NOMO-1 treated with dmso at 0.1 percent for 144 hours (cell line): Measurements from ENCODE around the gene RRAD.

Experiments used
- DNase-seq: peaks from one replicate; lab custom pipeline; 2025; ENCODE audit not compliant: unreplicated experiment; lab: John Stamatoyannopoulos, UW

The RRAD gene

DNA sequence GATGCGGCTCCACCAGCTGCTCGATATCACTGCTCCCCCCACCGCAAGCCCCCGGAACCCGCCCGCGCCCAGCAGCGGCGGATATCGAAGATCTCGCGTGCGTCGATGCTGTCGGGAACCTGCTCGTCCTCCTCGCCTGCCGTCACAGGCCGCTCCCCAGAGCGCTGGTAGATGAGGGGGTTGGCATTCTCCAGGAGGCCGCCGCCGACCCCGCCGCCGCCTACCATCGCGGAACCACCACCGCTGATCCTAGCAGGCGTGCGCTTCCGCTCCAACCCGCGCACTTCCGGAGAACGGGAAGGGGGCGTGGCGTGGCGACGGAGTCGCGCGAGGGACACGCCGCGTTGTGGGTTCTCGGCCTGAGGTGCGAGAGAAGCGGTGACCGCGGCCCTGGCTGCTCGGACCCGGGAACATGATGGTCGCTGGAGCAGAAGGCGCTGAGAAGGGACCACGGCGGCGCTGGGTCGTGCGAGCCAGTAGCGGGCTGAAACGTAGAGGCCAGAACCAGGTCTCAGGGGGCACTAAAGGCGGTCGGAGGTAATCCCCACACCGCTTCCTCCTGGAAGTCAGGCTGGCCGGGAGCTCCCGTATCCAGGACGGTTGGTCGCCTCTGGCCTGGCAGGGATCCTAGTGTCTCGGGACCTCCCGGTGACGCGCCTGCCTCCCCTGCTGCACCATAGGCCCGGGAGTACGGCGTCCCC, 9.0 kb upstream of the RRAD start, which contains the start of gene CIAO2B:
Gene CIAO2B, minus strand, starts transcription at position 265 of the 701 bp plus-strand sequence. Its CDS starts 38 bp downstream, at position 227.
- peak; percentile 77 for DNase-seq

DNA sequence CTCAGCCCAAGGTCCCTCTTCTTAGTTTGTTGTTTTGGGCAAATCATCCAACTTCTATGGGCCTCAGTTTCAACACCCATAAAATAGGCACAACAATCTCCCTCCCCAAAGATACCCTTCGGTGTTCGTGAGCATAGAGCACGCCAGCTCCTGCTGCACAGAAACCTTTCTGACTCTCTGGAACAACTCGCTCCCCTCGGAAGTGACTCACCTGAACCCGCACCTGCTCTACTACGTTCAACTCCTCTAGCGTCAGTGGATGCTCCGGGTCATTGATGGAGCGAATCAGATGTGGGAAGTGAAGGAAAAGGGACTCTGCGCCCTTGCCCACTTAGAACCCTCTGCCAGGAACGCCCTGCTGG, 8.4 kb upstream of the RRAD start:
- DNase-seq, result no peak

DNA sequence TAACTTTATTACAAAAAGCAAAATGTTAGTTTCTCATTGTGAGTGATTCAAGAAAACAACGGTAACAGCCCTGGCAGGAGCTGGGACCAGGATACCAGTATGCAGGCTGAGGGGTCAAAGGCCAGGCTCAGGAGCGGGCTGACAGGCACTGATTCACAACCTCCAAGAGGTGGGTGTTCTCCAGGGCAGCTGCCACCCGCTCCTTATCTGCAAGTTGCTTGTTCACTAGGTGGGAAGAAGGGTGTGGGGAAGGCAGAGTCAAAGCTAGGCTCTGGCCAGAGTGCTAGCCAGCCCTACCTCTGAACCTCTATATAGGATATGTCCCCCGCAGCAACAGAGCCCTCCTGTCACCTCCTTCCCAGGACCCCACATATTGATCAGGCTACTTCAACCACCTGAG, 6.7 kb upstream of the RRAD start:
- no peak for DNase-seq

DNA sequence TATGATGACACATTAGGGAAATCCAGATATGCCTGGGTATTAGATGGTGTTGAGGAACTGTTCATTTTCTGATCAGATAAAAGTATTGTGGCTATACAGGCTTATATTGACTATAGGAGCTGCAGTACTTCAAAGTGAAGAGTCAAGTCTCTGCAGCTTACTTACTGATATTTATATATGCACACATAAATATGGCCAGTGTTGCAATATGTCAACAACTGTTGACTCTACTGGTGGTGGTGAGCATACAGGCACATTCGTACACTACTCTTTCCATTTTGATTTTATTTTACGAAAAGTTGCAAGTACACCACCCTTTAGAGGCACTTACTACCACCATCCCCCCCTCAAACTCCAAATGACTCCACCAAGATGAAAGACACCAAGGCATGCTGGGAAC, 6.3 kb upstream of the RRAD start:
- DNase-seq, result no peak

DNA sequence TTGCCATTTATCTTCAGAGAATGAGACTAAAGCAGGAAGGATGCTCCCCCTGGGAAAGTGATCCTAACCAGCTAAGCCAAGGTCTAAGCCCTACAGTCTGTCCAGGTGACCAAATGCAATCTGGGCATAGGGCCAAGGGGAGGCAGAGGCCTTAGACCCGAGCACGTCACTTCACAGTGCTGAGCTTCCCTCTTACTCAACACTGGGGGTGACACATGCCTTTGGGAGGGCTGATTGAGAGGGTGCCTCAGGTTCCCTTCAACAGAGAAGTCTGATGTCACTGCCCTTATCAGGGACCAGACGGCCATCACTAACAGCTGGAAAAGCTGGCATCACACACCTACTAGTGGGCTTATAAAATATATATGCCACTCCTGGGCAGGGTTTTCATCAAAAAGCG, 4.9 kb upstream of the RRAD start:
- DNase-seq, result no peak

DNA sequence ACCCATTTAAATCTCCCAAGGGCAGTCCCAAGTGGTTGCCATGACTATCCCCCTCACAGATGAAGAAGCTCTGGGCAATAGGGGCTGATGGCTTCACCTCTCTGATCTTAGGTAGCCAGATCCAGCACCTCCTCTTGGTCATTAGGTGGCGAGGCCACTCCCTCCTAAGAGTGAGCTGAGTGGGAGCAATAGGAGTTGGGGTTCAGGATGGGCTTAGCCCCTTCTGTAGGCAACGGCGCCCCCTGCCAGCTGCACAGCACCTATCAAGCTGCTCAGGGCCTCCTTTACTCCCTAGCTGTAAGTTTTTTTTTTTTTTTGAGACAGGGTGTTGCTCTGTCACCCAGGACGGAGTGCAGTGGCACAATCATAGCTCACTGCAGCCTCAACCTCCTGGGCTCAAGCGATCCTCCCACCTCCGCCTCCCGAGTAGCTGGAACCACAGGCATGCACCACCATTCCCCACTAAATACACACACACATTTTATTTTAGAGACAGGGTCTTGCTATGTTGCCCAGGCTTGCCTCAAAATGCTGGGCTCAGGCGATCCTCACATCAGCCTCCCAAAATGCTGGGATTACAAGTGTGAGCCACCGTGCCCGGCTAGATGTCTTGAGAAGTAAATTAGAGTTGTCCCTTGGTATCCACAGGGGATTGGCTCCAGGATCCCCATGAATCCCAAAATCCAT, 3.5 kb upstream of the RRAD start:
- no peak for DNase-seq

DNA sequence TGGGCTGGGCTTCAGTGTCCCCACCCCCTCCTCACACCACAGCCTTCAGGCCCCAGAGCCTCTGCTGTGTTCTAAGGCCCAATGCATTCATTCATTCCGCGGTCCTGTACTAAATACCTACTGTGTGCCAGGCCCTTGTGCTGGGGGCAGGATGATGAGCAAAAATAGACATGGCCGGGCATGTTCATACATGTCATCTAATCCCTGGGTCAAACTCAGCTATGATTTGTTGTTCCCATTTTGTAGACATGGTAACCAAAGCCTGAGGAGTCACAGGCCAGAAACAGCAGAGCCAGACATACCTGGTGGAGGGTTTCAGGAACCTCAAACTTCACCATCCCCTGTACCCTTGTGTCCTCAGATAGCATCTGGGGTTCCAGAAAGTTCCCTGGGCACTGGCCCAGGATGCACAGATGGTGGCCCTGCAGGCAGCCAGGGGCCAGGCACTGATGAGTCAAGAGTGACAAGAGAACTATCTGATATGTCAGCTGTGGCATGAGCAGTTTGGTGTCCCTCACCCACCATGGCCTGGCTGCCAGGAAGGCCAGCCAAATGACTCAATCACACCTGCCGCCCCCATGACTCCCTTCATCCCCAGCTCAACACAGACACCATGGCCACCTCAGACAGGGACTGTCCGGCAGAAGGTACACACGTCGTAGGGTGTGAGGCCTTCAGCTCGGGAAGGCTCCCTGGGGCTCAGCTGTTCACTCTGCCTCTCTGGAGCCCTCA, 2.7 kb upstream of the RRAD start:
- no peak for DNase-seq

DNA sequence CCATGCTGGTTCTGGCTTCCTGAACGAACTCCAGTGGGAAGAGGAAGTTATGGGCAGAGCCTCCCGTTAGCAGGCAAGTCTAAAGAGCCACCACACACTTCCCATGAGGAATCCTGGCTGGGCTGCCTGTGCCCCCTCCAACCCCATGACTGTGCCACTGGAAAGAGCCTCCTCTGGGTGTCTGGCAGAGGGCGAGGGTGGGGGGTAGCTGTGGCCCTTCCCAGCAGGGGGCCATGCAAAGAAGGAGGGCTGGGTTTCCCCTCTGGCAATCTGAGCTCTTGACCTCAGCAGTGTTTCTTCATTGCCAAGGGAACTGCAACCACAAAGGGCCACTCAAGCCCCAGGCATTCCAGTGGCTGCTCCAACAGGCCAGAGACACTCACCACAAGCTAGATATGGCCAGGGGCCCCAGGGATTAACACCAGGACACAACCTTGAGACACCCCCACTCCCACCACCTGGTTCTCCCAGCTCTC, 1.7 kb upstream of the RRAD start:
- no peak for DNase-seq

DNA sequence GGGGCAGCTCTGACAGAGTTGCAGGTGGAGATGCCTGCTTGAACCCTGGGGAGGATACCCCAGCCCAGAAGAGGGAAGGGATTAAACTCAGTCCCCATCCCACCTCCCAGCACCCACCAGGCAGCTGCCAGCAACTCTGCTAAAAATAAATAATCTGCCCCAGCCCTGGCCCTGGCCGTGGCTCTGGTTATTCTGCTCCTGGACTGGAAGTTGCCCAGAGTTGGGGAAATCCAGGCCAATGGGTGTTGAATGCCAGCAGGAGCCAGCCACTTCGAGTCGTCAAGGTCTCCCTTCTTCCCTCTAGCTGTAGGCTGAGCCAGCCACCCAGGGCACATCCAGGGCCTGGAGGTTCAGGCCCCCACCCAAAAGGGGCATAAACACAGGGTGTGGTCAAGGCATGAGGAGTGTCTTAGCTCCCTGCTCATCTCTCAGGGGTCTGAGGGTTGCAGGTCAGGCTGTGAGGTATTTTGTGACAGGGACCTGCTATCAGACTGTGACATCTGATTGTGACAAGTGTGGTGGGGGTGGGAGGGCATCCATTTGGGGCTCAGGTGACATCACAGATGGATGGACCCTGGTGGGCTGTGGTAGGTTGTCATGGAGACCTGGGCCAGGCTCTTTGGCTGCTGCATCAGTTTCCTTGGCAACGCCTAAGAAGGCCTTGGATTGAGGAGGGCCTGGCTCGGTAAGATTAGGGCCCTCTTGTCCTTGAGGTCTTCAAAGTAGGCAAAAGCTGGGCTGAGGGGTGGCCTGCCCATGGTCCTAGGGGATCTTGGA, 1.0 kb upstream of the RRAD start:
- DNase-seq, result no peak

DNA sequence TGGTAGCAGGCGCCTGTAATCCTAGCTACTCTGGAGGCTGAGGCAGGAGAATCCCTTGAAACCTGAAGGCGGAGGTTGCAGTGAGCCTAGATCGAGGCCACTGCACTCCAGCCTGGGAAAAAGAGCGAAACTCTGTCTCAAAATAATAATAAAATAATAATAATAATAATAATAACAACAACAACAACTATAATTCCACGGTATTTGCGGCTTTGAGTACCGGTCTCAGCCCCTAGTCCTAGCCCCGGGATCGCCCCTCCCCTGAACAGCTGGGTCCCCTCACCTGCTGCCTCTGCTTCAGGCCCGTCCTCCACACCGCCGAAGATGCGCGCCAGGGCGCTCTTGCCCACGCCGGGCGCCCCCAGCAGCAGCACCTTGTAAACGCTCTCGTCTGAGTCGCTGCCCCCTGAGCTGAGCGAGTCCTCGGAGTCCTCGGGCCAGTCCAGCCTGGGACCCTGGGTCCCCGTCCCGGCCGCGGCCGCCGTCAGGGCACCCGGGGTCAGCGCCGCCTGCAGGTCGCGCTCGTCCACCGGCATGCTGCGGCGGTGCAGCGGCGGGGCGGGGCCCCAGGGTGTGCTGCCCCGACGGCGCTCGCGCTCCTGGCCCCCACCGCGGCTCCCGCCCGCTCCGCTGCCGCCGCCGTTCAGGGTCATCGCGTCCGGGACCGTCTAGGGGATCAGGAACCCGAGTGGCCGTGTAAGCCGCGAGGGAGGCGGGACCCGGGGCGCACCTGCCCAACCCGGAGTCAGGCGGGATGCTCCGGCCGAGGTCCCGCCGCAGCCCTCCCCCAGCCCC, 611 bp downstream of the RRAD start:
- DNase-seq, result no peak

DNA sequence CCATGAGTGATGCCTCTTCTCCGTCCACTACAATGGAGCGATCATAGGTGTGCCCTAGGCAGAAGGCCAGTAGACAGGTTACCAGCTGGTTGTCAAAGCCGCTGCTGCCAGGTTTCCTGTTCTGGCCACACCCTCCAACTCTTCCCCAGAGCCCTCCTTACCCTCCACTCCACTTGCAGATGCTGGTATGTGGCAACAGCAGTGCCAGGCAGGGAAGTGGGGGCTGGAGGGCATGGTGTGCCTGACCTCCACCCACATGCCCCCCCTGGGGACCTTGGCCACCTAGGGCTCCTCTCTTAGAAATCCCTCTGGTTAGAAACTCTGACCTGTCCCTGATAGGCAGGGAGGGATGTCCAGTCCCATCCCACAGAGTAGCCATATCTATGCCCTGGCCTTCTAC, 1.5 kb downstream of the RRAD start:
- no peak for DNase-seq

DNA sequence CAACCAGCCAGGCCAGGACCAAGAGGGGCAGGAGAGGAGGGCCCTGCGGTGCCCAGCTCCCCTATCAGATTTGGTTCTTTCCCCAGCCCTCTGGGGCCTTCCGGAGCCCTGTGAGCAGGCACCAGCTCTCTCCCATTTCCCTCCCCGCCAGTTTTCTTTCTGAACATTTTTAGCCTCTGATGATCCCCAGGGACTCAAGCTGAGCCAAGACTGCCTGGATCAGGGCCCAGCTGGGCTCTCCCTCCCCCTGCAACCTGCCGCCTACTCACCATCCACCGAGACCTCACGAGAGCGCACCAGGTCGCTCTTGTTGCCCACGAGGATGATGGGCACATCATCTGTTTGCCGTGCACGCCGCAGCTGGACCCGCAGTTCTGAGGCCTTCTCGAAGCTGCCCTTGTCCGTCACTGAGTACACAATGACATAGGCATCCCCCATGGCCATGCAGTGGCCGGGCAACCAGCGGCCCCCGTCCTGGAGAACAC, 2.0 kb downstream of the RRAD start:
- DNase-seq, result no peak

DNA sequence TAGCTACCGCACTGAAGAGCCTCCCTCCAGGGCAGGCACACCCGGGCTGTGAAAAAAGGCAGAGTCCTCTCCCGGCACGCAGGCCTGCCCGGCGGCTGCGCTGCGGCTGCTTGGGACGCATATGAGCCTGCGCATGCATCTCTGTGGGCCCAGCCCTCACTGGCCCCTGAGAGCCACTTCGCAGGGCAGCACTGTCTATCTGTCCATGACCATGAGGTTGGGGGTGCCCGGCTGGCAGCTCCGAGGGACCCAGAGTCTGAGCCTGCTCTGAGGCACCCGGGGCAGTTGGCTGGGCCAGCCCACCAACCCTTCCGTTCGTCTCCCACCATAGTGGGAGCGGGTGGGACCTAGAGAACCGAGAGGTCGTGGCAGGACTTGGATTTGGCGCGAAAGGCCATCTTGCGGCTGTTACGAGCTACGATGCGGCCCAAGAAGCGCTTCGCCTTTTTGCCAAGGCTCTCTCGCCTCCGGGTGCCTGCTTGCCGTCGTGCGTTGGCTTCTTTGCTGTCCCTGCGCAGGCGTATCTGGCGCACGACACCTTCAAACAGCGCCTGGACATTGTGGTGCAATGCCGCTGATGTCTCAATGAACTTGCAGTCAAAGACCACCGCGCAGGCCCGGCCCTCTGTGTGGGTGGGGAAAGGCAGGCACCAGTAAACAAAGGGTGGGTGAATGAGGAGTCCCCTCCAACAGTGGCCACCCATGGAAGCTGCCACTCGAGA, 3.4 kb downstream of the RRAD start:
- no peak for DNase-seq

DNA sequence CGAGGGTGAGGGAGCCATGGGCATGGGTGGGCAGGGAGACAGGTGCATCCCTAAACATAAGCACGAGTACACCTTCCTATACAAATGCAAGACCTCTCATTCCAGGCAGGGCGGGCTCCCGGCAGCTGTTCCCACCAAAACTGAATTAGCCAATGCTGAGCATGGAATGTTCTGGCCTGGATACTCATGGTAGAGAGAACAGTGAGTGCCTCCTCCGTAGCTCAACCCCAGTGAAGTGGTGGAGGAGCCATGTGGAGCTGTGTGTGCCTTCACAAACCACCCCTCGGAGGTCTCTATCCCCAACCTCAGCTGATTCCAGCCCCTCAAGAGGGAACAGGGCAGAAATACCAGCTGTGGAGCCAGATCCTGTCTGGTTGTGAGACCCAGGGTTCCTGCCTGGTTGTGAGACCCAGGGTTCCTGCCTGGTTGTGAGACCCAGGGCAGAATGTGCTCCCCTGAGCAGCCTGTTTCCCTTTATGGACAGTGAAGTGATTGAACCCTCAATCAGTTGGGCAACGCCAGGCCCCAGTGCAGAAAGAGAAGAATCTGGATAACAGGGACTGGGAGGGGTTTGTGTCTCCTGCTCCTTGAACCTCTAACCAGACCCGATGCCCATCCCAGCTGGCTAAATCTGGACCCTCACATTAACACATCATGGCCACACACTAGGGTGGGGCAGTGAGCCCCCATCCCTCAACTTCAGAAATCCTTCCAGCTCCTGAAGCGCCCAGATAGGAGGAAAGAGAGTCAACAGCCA, 4.2 kb downstream of the RRAD start:
- DNase-seq, result no peak

DNA sequence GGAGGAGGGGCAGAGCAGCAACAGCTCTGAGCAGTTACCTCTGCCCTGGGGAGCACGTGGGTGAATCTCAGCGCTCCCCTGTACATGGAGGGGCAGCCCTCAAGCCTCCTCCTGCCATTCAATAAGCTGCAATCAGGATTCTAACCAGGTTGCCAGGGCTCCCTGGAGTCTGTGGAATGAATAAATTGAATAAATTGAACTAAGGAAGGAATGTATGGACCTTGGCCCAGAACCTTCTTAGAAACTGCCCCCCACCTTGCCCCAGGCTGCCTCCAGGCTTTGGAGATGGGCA, 5.1 kb downstream of the RRAD start:
- DNase-seq, result no peak

DNA sequence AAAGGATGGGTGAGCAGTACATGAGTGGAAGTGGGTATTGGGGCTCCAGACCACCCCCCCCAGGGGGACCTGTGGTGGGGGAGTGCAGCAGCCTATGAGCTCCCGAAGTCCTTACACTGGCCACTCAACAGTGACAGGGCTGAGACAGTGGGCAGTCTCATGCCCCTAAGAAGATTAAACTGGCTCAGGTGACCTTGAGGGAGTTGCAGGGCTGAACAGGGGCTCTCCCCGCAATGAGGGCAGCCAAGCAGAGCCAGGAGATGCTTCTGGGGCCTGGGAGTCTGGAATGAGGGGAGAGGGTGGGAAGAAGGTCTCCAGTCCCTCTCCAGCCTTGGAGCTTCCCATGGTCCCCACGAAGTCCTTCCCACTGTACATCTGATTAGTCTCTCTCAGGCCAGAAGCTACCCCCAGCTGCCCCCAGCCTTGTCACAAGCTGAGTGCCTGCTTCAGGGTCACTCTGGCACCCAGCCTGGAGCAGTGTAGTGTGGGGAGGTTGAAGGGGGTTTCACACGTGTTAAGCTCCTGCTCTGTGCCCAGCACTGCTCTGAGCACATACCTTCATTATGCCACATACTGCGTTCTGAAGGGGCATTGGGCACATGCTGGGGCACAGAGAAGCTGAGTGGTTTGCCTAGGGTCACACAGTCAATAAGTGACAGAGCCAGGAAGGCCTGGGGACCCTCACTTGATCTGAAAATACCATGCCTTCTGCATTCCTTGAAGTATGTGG, 5.6 kb downstream of the RRAD start:
- DNase-seq, result no peak

DNA sequence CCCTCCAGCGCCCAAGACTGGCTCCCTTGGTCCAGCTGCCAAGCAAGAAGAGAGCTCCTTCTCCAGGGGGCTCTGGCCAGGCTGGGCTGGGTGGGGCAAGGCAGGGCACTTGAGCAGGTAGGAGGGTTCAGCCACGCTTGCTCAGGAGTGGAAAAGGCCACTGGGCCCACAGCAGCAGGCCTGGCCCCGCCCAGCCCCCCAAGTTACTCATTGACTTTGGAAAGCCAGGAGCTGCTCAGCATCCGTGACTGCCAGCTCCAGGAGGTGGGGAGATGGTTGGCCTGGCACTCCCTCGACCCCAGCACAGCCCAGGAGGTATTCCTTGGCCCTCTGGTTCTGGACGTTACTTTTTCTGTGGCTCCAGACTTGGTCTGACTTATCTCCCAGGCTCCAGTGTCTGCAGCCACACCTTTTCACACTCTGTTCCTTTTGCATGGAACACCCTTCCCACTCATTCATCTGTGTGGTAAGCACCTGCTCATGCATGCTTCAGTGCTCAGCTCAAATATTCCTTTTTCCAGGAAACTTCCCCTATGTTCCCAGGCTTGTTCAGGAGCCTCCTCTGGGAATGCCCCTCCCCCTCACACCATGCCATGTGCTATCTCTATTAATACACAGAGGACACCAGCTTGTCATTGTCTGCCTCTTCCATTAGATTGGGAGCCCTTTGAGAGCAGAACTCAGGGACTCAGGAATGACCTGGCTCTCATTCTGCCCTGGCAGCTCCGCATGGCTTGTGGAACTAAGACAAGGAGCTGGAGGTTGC, 6.3 kb downstream of the RRAD start, which contains the start of gene CDH16:
Gene CDH16, minus strand, starts transcription at position 83 of the 766 bp plus-strand sequence. CDS start 820 bp downstream, outside the sequence.
- no peak for DNase-seq

DNA sequence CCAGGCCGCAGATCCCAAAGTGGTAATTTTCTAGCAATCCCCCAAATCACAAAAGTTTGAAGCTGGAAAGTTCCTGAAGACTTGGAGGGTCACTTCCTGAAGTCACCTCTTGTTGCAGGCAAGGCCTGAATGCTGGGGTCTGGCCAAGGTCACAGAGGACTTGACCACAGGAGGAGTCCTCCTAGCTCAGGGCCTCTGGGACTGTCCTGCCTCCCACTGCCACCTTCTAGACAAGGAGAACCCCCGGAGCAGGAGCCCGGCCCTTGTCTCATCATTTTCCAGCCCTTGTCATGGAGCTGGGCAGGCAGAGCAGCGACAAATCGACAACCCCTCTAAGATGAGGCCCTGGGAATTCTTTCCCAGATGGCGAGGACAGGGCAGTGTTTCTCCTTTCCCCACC, 7.0 kb downstream of the RRAD start:
- DNase-seq, result no peak
